NB4 (cell line): ENCODE results near the gene TRPC4AP.

Experiments
- TF ChIP-seq, protein P1 (sequence below): IDR thresholded peaks from one replicate; pipeline ENCODE4 v1.5.1; 2012; ENCODE audit warnings: low read depth, low read length
- TF ChIP-seq, protein P2 (sequence below): IDR thresholded peaks from 2 replicates; pipeline ENCODE4 v1.6.1; 2011; ENCODE audit warnings: low read depth, low read length

DNA sequence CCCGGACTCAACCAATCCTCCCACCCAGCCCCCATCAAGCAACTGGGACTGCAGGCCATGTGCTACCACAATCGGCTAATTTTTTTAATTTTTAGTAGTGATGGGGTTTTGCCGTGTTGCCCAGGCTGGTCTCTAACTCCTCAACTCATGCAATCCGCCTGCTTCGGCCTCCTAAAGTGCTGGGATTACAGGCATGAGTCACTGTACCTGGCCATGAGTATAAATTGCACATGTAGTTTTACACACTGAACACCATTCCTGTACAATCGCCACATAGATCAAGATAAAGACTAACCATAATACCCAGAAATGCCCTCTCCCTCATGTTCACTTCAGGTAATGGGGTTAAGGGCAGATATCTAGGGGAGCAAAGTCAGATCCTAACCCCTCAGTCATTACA, 26.4 kb downstream of the TRPC4AP start:
- TF ChIP-seq, protein P1, sequence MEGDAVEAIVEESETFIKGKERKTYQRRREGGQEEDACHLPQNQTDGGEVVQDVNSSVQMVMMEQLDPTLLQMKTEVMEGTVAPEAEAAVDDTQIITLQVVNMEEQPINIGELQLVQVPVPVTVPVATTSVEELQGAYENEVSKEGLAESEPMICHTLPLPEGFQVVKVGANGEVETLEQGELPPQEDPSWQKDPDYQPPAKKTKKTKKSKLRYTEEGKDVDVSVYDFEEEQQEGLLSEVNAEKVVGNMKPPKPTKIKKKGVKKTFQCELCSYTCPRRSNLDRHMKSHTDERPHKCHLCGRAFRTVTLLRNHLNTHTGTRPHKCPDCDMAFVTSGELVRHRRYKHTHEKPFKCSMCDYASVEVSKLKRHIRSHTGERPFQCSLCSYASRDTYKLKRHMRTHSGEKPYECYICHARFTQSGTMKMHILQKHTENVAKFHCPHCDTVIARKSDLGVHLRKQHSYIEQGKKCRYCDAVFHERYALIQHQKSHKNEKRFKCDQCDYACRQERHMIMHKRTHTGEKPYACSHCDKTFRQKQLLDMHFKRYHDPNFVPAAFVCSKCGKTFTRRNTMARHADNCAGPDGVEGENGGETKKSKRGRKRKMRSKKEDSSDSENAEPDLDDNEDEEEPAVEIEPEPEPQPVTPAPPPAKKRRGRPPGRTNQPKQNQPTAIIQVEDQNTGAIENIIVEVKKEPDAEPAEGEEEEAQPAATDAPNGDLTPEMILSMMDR = no peak
- TF ChIP-seq, protein P2, sequence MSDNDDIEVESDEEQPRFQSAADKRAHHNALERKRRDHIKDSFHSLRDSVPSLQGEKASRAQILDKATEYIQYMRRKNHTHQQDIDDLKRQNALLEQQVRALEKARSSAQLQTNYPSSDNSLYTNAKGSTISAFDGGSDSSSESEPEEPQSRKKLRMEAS = no peak
